Fibroblast of lung (primary cell): ENCODE results near the gene SNRK. TPM values are rescaled to one million over a fixed set of nuclear protein-coding genes. Genes with fewer than 3 reads are reported as not detected.
A peak's percentile ranks its signal among the peaks of the same experiment; 100 is the strongest.

Experiments used
- DNase-seq, 2 donors: peaks; one replicate each; pipeline versions ENCODE4 v3.0.0 to v3.0.0-alpha.2; 2010; ENCODE audit warnings: low read depth in 2 of 2
- H2AFZ ChIP-seq: 2 replicates; pipeline ENCODE4 v1.5.1; 2012; ENCODE audit warnings: low read length, control low read depth, inconsistent platforms
- H3K27ac ChIP-seq: 2 replicates; pipeline ENCODE4 v1.5.1; 2011; ENCODE audit warnings: low read length, control low read depth; ENCODE audit not compliant: insufficient read depth
- H3K27me3 ChIP-seq: 2 replicates; pipeline ENCODE4 v1.5.1; 2011; ENCODE audit warnings: mild to moderate bottlenecking, low read length; ENCODE audit not compliant: control insufficient read depth, insufficient read depth
- H3K36me3 ChIP-seq: 2 replicates; pipeline ENCODE4 v1.5.1; 2011; ENCODE audit warnings: low read length; ENCODE audit not compliant: control insufficient read depth, insufficient read depth
- H3K4me1 ChIP-seq: 2 replicates; pipeline ENCODE4 v1.5.1; 2011; ENCODE audit warnings: low read length; ENCODE audit not compliant: control insufficient read depth, insufficient read depth; ENCODE audit errors: extremely low read depth
- H3K4me2 ChIP-seq: 2 replicates; pipeline ENCODE4 v1.5.1; 2011; ENCODE audit warnings: low read length, control low read depth; ENCODE audit not compliant: insufficient read depth; ENCODE audit errors: extremely low read depth
- H3K4me3 ChIP-seq, 4 experiments: fragments of 200-600 bp in 1 of 4; sonication (generic) in 1 of 4; replicated peaks in 1 of 4; 2 replicates each; pipeline ENCODE4 v1.5.1; 2011 to 2016; ENCODE audit warnings: low read length in 4 of 4, low read depth in 3 of 4, mild to moderate bottlenecking in 3 of 4, control low read depth in 2 of 4, inconsistent platforms in 1 of 4, mixed read lengths in 1 of 4; ENCODE audit not compliant: insufficient read depth in 1 of 4; ENCODE audit errors: control extremely low read depth in 1 of 4
- H3K79me2 ChIP-seq: 2 replicates; pipeline ENCODE4 v1.5.1; 2012; ENCODE audit warnings: mild to moderate bottlenecking, low read length, inconsistent platforms; ENCODE audit not compliant: control insufficient read depth, insufficient read depth
- H3K9ac ChIP-seq: 2 replicates; pipeline ENCODE4 v1.5.1; 2011; ENCODE audit warnings: mild to moderate bottlenecking, low read length, control low read depth; ENCODE audit not compliant: insufficient read depth
- H3K9me3 ChIP-seq: 2 replicates; pipeline ENCODE4 v1.5.1; 2012; ENCODE audit warnings: low read depth, low read length; ENCODE audit not compliant: control insufficient read depth, insufficient read depth
- H4K20me1 ChIP-seq: 2 replicates; pipeline ENCODE4 v1.5.1; 2011; ENCODE audit warnings: low read length; ENCODE audit not compliant: control insufficient read depth, insufficient read depth; ENCODE audit errors: extremely low read depth
- EZH2 ChIP-seq: IDR thresholded peaks from 2 replicates; pipeline ENCODE4 v1.5.1; 2012; ENCODE audit warnings: low read length, control low read depth, mild to moderate bottlenecking; ENCODE audit errors: missing control alignments
- polyA plus RNA-seq, 2 donors: library from polyadenylated mRNA; depleted of rRNA in 1 of 2; stranded (reverse) in 1 of 2; unstranded in 1 of 2; fragments of >200 nt; gene quantifications; 2 replicates each; pipeline ENCODE4 v1.2.1, GENCODE V29; 2011 to 2012; ENCODE audit warnings: missing spikeins in 1 of 2
- total RNA-seq: library from RNA; depleted of rRNA; stranded (reverse); fragments of >200 nt; gene quantifications from 2 replicates; pipeline ENCODE4 v1.2.1, GENCODE V29; 2014
- TF ChIP-seq, protein P1 (sequence below), 2 donors: IDR thresholded peaks in 1 of 2; conservative IDR thresholded peaks in 1 of 2; 1 replicate in 1 of 2; 2 replicates in 1 of 2; pipeline ENCODE4 v1.5.1; 2011 to 2012; ENCODE audit warnings: low read length in 2 of 2, control low read depth in 1 of 2, inconsistent platforms in 1 of 2, low read depth in 1 of 2, mild to moderate bottlenecking in 1 of 2

The SNRK gene
- total and polyA plus RNA-seq, 2 donors (not counting 1 experiment from before 2014, with no cell fraction given), result 11.9 to 22.6 TPM

DNA sequence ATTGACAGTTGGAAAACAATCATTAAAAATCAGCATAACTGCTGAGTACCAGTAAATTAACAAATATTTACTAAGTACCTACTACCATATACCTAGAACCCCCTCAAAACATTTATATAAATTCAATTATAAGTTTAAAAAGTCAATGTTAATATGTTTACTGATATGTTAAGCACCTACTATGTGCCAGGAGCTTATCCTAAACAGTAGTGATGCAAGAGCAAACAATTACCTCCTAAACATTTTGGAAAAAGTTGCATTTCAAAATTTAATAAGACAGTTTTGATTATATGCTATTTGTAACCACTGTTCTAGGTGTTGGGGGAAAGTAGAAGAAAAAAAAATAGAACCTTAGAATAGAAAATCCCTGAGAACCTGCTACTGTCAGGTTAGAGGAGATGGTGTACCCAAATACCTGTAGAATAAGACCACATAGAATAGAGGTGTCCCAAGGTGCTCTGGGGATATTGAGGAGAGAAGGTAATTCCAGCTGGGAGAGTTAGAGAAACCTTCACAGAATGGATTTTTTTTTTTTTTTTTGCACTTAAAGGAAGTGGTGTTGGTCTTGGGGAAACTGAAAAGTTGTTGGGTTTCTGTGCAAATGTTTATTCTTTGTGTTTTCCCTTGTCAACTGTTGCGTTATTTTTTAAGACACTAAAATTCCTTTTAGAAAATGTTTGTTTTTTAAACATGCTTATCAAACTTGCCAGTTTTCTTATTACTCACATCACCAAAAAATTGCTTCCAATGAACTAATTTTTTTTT, 16.0 kb downstream of the SNRK start:
- no peaks in the 10 kb centered on the region for H4K20me1 ChIP-seq
- TF ChIP-seq, protein P1, sequence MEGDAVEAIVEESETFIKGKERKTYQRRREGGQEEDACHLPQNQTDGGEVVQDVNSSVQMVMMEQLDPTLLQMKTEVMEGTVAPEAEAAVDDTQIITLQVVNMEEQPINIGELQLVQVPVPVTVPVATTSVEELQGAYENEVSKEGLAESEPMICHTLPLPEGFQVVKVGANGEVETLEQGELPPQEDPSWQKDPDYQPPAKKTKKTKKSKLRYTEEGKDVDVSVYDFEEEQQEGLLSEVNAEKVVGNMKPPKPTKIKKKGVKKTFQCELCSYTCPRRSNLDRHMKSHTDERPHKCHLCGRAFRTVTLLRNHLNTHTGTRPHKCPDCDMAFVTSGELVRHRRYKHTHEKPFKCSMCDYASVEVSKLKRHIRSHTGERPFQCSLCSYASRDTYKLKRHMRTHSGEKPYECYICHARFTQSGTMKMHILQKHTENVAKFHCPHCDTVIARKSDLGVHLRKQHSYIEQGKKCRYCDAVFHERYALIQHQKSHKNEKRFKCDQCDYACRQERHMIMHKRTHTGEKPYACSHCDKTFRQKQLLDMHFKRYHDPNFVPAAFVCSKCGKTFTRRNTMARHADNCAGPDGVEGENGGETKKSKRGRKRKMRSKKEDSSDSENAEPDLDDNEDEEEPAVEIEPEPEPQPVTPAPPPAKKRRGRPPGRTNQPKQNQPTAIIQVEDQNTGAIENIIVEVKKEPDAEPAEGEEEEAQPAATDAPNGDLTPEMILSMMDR (conservative IDR thresholded peaks at IDR 0.05 in 1 of 2, IDR thresholded peaks at IDR 0.05 in 1 of 2; ENCODE audit: low read depth in 1 of 2, low read length in 2 of 2), result no peak
- no peak for TF ChIP-seq EZH2
- DNase-seq, result no peak
- no peak overlapping the region for H3K4me2 ChIP-seq
- no peak overlapping the region for H2AFZ ChIP-seq
- no peak overlapping the region for H3K27ac ChIP-seq
- H3K9ac ChIP-seq, result no peak overlapping the region
- H3K4me3 ChIP-seq, result no peak overlapping the region
- peaks cover 15% of the 10 kb centered on the region for H3K79me2 ChIP-seq
- no peaks in the 10 kb centered on the region for H3K4me1 ChIP-seq
- peaks cover 2% of the 10 kb centered on the region for H3K36me3 ChIP-seq
- no peaks in the 10 kb centered on the region for H3K27me3 ChIP-seq
- H3K9me3 ChIP-seq, result no peaks in the 10 kb centered on the region

GRCh38 chr3:43304126-43304525, 17.8 kb downstream of the SNRK start:
- peaks cover 4% of the 10 kb centered on the region for H3K79me2 ChIP-seq
- no peak overlapping the region for H3K9ac ChIP-seq
- no peak overlapping the region for H2AFZ ChIP-seq
- no peak for DNase-seq
- TF ChIP-seq, protein P1 (conservative IDR thresholded peaks at IDR 0.05 in 1 of 2, IDR thresholded peaks at IDR 0.05 in 1 of 2; ENCODE audit: low read depth in 1 of 2, low read length in 2 of 2), result no peak
- TF ChIP-seq EZH2, result no peak
- peaks cover 2% of the 10 kb centered on the region for H3K36me3 ChIP-seq
- H4K20me1 ChIP-seq, result no peaks in the 10 kb centered on the region
- H3K9me3 ChIP-seq, result no peaks in the 10 kb centered on the region
- peaks cover 2% of the 10 kb centered on the region for H3K4me1 ChIP-seq
- H3K4me2 ChIP-seq, result no peak overlapping the region
- H3K4me3 ChIP-seq, result no peak overlapping the region
- no peak overlapping the region for H3K27ac ChIP-seq
- H3K27me3 ChIP-seq, result no peaks in the 10 kb centered on the region

GRCh38 chr3:43307226-43307625, 20.9 kb downstream of the SNRK start:
- Histone ChIP-seq H3K4me1 (peaks cover 2% of the 10 kb centered on the region), H3K36me3 (peaks cover 2% of the 10 kb centered on the region), H3K4me2 (no peak overlapping the region), H3K27me3 (no peaks in the 10 kb centered on the region), H3K79me2 (no peaks in the 10 kb centered on the region), H3K9me3 (no peaks in the 10 kb centered on the region), H3K4me3 (no peak overlapping the region), H3K27ac (no peak overlapping the region), H2AFZ (no peak overlapping the region), H3K9ac (no peak overlapping the region), H4K20me1 (no peaks in the 10 kb centered on the region)
- DNase-seq, result peak in 1 of 2 donors; percentile 47
- TF ChIP-seq, protein P1 (conservative IDR thresholded peaks at IDR 0.05 in 1 of 2, IDR thresholded peaks at IDR 0.05 in 1 of 2; ENCODE audit: low read depth in 1 of 2, low read length in 2 of 2), result no peak
- no peak for TF ChIP-seq EZH2
